GM13977 (cell line): ENCODE measurements around the gene ACSS2.

Experiments used
- DNase-seq: peaks from one replicate; pipeline ENCODE4 v3.0.0; 2012; ENCODE audit warnings: low spot score
- in situ Hi-C: fragments of 300-500 bp; cut with MboI; formaldehyde crosslinking; loops from one replicate; pipeline ENCODE4 v1.12.0; 2022; ENCODE audit warnings: low sequenced_read_pairs, low pct_unique_long_range_greater_than_20kb, mixed read lengths, inconsistent platforms; ENCODE audit not compliant: unreplicated experiment
- TF ChIP-seq, protein P1 (sequence below): IDR thresholded peaks from 2 replicates; pipeline ENCODE4 v1.5.1; 2012; ENCODE audit warnings: mild to moderate bottlenecking, control low read depth; ENCODE audit not compliant: insufficient read depth; ENCODE audit errors: extremely low read depth, missing control alignments

ACSS2 gene, protein sequence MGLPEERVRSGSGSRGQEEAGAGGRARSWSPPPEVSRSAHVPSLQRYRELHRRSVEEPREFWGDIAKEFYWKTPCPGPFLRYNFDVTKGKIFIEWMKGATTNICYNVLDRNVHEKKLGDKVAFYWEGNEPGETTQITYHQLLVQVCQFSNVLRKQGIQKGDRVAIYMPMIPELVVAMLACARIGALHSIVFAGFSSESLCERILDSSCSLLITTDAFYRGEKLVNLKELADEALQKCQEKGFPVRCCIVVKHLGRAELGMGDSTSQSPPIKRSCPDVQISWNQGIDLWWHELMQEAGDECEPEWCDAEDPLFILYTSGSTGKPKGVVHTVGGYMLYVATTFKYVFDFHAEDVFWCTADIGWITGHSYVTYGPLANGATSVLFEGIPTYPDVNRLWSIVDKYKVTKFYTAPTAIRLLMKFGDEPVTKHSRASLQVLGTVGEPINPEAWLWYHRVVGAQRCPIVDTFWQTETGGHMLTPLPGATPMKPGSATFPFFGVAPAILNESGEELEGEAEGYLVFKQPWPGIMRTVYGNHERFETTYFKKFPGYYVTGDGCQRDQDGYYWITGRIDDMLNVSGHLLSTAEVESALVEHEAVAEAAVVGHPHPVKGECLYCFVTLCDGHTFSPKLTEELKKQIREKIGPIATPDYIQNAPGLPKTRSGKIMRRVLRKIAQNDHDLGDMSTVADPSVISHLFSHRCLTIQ

DNA sequence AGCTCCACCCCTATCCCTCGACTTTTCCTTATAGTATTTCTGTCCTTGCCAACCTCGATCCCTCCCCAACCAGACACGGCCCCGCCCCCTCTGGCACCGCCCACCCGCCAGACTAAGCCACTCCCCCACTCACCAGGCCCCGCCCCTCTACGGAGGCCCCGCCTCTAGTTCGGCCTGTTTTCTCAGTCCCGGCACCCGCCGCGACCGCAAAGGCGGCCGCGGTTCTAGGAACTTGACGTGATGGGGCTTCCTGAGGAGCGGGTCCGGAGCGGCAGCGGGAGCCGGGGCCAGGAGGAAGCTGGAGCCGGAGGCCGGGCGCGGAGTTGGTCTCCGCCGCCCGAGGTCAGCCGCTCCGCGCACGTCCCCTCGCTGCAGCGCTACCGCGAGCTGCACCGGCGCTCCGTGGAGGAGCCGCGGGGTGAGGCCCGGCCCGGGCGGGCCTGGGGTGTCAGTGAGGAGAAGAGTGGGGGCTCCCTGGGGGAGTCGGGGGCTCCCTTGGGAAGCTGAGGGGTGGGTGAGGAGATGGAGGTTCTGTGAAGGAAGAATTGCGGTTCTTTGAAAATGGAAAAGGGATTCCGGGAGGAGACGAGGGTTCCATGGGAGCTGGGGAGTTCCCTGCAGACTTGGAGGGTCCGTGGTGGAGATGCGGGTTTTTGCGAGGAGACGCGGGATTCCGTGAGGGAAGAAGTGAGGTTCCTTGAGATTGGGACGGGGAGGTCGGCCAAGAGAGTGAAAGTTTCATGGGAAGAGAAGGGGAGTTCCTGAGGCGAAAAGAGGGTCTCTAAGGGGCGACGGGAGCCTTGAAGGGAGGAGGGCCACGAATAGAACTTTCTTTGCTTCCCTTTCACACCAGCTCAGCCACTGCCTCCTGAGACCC, at the start of gene ACSS2:
Gene ACSS2 (plus strand): TSS at position 207 of the 877 bp plus-strand sequence. CDS start 34 bp downstream, at position 241.
- no peak for DNase-seq
- TF ChIP-seq, protein P1, sequence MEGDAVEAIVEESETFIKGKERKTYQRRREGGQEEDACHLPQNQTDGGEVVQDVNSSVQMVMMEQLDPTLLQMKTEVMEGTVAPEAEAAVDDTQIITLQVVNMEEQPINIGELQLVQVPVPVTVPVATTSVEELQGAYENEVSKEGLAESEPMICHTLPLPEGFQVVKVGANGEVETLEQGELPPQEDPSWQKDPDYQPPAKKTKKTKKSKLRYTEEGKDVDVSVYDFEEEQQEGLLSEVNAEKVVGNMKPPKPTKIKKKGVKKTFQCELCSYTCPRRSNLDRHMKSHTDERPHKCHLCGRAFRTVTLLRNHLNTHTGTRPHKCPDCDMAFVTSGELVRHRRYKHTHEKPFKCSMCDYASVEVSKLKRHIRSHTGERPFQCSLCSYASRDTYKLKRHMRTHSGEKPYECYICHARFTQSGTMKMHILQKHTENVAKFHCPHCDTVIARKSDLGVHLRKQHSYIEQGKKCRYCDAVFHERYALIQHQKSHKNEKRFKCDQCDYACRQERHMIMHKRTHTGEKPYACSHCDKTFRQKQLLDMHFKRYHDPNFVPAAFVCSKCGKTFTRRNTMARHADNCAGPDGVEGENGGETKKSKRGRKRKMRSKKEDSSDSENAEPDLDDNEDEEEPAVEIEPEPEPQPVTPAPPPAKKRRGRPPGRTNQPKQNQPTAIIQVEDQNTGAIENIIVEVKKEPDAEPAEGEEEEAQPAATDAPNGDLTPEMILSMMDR = no peak
- in situ Hi-C loops = no loop called here

DNA sequence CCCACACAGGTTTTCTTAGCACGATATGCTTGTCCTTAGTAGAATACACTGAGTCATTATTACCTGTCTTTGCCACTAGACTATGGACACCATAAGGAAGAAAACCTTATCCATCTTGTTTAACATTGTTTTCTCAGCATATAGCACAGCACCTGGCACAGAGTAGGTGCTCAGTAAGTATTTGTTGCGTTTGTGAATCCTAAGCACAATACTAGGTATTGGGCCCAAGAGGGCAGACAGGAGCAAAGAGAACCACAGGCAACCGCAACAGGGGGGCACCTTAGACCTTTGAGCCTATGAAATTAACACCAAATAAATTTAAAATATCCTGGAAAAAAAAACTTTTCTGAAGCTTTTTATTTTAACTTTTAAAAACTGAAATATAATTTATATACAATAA, 47.2 kb upstream of the ACSS2 start:
- TF ChIP-seq, protein P1 = no peak
- DNase-seq = no peak
- in situ Hi-C loops = no loop called here

DNA sequence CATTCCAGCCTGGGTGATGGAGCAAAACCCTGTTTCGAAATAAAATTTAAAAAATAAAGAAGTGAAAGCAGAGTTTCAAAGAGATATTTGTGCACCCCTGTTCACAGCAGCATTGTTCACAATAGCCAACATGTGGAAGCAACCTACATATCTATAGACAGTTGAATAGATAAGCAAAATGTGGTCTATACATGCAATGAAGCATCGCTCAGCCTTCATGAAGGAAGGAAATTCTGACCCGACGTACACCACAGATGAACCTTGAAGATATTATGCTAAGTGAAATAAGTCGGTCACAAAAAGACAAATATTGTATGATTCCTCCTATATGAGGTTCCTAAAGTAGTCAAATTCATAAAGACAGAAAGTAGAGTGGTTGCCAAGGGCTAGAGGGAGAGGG, 44.5 kb upstream of the ACSS2 start:
- in situ Hi-C loops = no loop called here
- DNase-seq = no peak
- TF ChIP-seq, protein P1 = no peak

DNA sequence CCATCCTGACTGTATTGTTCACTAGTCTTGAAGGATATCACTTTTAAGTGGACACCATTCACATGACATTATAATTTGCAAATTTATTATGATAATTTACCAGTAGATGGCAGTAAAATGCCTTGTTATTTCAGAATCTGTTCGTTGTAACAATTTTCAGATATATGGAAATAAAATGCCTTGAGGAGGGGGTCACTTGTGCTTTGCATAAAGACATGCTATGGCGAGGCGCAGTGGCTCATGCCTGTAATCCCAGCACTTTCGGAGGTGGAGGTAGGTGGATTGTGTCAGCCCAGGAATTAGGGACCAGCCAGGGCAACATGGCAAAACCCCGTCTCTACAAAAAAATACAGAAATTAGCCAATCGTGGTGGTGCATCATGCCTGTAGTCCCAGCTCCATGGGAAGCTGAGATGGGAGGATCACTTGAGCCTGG, 41.9 kb upstream of the ACSS2 start:
- DNase-seq = peak; percentile 66
- TF ChIP-seq, protein P1 = peak; percentile 31
- in situ Hi-C loops = no loop called here

DNA sequence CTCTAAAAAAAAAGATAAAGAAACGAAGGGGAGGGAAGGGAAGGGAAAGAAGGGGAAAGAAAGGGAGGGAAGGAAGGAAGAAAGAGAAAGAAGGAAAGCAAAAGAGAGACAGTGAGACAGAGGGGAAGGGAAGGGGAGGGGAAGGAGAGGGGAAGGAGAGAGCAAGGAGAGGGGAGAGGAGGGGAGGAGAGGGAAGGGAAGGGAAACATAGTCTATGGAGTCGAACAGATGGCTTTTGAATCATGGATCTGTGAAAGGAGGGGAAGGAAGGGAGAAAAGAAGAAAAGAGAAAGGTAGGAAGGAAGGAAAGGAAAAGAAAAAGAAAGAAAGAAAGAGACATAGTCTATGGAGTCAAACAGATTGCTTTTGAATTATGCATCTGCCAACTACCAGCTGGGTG, 34.3 kb upstream of the ACSS2 start:
- DNase-seq = no peak
- in situ Hi-C loops = no loop called here

DNA sequence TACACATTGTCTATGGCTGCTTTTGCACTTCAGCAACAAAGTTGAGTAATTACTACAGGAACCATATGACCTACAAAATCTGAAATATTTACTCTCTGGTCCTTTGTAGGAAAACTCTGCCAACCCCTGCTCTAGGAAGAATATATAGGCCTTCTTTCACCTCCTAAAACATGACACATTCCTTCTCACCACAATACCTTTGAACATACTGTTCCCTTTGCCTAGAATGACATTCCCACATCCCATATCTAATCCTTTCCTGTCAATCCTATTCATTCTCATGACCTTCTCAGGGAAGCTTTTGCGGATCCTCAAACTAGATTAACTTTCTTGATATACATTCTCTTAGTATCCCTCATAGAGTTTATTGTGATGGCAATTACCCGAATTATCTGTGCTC, 33.0 kb upstream of the ACSS2 start:
- in situ Hi-C loops = no loop called here
- no peak for DNase-seq
- TF ChIP-seq, protein P1 = no peak

More for the DNA sequence above, 34.3 kb upstream of the ACSS2 start:
- TF ChIP-seq, protein P1 = no peak
